OCI-M2 (cell line): ENCODE data around the gene ZNF274.
"Not testable (repeated sequence)": the region's sequence is repeated elsewhere in the genome, so short reads cannot be mapped to it uniquely, and the experiment has no call there.

ENCODE experiments used
- DNase-seq: peaks from one replicate; lab custom pipeline; 2025; ENCODE audit not compliant: unreplicated experiment; lab: John Stamatoyannopoulos, UW

Gene ZNF274

DNA sequence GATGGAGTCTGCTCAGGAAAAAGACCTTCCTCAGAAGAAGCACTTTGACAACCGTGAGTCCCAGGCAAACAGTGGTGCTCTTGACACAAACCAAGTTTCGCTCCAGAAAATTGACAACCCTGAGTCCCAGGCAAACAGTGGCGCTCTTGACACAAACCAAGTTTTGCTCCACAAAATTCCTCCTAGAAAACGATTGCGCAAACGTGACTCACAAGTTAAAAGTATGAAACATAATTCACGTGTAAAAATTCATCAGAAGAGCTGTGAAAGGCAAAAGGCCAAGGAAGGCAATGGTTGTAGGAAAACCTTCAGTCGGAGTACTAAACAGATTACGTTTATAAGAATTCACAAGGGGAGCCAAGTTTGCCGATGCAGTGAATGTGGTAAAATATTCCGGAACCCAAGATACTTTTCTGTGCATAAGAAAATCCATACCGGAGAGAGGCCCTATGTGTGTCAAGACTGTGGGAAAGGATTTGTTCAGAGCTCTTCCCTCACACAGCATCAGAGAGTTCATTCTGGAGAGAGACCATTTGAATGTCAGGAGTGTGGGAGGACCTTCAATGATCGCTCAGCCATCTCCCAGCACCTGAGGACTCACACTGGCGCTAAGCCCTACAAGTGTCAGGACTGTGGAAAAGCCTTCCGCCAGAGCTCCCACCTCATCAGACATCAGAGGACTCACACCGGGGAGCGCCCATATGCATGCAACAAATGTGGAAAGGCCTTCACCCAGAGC, 29.6 kb downstream of the ZNF274 start:
- no peak for DNase-seq

DNA sequence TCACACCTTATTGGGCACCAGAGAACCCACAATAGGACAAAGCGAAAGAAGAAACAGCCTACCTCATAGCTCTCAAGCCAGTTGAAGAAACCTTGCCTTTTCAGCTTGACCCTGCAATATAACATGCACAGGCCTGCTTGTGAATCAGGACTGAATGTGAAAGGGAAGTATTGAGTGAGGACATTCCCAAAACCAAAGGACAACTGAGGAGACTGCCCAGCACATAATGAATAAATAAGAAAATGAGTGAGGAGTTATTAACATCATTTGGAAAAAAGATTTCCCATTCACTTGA, 30.2 kb downstream of the ZNF274 start:
- no peak for DNase-seq

DNA sequence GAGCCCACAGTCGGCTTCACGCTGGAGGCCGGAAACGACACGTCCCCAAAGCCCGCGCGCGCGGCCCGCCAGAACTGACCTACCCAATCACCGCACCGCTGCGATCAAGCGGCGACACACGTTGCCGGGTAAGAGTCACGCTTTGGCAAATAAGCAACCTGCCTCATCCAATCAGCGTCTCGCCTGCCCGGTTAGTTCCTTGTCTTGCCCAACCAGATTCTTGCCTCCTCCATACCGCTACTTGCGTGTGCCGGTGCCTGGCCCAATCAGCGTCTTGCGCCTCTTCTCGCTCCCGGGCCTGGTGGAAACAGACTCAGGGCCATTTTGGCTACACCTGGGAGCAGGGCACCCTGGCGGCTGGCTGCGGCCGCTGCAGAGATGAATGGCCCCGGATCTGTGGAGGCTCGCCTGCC, 34.2 kb downstream of the ZNF274 start:
- DNase-seq, result no peak

DNA sequence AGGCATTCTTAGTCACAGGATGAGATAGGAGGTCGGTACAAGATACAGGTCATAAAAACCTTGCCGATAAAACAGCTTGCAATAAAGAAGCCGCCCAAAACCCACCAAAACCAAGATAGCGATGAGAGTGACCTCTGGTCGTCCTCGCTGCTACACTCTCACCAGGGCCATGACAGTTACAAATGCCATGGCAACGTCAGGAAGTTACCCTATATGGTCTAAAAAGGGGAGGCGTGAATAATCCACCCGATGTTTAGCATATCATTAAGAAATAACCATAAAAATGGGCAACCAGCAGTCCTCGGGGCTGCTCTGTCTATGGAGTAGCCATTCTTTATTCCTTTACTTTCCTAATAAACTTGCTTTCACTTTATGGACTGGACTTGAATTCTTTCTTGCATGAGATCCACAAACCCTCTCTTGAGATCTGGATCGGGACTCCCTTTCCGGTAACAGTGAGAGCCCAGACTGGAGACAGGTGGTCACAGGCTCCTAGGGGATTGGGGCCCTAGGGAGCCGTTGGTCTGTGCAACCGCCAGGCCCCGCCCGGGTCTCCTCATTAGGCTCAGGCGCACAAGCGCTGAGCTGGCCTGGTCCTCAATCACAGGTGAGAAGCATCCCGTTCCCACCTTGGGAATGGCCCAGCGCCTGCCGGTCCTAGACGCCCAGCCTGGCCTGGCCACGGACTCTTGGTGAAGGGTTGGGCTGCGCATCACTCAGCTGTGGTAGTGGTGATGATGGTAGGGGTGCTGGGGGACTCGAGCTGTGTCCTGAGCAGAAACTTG, 34.9 kb downstream of the ZNF274 start:
- DNase-seq, result no peak

DNA sequence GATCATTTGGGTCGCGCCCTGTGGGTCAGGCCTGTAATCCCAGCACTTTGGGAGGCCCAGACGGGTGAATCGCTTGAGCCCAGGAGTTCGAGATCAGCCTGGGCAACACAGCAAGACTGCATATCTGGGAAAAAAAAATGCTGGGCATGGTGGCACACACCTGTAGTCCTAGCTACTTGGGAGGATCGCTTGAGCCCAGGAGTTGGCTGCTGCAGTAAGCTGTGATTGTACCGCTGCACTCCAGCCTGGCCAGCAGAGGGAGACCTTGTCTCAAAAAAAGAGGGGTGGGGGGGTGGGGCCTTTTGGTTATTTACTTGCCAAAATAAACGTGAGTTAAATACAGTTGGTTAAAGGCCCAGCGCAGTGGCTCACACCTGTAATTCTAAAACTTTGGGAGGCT, 36.0 kb downstream of the ZNF274 start:
- no peak for DNase-seq

DNA sequence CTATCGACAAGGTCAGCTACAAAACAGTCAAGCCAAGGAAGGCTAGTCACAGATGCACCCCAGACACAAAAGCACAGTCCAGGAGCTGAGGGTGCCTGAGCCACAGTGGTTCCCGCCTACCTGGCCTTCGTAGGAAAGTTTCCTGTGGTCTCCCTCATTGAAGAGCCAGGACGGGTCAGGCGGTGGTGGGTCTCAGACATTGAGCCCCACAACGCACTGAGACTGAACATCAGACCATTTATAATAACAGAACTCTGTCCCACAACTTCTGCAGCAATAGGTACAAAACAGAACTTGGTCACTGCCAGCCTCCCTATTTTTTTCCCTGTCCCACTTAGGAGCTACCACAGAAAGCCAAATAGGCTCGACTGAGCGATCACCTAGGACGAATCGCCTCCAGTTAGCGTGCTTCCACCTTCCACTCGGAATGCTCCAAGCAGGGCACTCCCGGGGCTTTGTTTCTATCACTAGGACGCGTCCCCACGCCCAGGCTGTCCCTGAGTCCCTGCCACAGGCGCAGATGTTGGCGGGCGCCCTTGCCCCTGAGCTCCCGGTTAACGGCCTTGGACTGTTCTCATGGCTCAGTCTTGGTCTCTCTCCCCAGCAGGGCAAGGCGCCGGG, 45.2 kb downstream of the ZNF274 start:
- DNase-seq, result no peak

DNA sequence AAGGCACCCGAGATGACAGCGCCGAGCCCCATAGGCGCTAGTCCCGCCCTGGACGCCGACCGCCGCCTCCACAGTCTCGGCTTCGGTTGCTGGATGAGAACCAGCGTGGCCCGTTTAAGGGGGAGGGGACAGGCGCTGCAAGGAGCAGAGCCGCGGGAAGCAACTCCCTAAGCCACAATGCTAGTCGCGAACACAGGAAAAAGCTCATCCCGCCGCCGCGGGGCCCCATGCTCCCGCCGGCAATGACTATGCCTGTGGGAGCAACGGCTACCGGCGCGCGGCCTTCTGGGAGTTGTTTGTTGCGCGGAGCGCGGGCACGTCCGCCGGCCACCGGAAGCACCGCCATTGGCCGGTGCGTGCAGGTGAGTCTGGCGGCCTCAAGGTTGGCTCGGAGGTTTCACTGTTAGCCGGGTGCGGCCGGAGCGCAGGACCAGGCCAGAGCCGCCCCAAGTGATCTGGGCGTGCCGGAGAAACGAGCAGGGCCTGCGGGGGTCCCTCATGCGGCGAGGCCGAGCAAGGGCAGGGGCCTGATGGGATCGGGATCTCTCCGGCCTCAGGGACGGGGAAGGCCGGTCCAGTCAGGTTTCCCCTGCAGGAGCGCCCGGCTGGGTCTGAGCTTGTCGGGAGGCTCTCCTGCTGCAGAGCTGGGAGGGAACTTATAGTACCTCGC, 45.9 kb downstream of the ZNF274 start, which contains the start of gene ZNF544:
Gene ZNF544 (plus strand): TSS at position 330 of the 670 bp plus-strand sequence. CDS start 15,110 bp downstream, outside the sequence.
- DNase-seq, result no peak

DNA sequence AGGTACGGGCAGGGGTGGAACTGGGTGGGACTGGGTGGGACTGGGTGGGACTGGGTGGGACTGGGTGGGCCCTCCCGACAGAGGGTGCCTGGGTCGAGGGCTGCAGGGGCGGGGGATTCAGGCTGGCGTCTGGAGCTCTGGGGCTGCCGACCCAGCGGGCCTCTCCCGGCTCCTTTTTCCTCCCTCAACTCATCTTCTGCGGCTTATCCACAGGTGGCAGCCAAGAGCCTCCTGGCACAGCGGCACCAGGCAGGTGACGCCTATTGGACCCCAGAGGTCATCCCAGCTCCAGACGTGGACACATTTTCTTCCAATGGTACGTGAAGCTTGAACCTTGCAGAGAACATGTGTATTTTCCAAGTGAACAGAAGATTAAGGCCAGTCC, 46.4 kb downstream of the ZNF274 start:
- no peak for DNase-seq

DNA sequence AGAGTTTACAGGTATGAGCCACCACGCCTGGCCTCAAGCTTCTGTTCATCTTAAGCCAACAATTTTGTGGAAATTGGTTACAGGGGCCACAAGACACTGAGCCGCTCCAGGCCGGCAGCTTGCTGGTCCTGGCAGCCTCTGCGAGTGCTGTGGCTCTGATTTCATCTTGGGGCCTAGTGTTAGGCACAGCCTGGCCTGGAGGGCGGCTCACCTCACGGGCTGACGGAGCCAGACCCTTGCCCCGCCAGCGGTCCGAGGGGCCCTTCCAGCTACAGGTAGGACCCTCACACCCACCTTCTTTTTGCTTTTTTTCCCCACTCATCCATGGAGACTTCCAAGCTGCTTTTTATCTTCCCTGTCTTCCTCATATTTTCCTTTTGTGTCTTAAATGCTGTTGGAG, 54.5 kb downstream of the ZNF274 start:
- DNase-seq, result no peak

DNA sequence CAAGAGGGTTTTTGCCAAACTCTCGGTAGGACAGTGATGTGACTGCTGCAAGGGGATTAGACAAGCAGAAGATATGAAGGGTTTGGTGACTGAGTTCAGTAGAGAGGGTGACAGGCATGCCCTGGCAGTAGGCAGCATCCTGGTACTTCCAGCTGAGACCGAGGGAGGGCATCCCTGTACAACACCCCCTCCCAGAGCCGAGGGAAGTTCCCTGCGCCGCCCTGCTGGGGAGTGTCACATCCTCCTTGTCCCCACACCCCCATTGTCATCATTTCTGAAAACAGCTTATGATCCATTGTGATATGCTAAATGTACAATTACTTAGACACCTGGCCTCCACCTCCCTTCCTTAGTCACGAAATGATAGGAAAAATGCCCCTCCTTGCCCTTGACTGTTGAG, 60.5 kb downstream of the ZNF274 start:
- DNase-seq, result no peak

DNA sequence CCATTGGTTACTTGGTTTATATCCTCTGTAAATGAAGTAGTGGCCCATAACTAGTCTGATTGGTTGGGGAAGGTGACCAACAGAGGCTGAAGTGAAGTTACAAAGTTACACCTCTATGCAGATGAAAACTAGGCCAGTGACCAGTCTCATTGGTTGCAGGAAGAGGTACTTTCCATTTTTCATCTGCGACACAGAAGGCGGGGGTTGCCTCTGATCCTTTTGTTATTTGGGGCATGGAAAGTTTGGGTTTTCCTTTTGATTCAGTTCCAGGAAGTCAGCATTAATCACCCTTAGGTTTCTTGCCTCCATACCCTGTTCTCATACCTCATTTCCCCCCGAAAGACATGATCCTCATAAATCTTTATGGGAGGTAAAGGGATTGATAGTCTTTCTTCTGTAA, 66.0 kb downstream of the ZNF274 start:
- DNase-seq, result no peak

DNA sequence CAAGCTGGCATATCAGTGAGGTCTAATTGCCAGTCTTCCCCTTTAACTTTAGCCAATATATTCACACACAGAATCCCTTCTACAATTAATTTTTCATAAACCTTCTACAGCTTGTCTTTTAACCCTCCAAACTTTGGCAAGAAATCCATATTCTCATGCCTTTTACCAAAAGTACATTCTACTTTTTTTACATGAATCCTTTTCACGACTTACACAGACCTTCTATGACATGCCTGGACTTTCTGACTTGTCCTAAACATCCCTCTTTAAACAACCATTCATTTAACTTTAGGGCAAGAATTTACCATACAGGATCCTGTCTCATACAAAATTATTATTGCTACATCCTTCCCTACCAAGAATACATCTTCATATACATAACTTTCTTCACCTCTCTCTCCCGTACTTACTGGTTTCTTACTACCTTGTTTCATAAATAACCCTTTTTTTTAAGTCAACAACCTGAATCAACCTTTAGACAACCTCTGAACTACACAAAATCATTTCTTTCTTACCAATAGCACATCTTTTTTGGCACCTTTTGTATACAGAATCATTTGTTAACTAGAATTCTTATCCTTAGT, 69.3 kb downstream of the ZNF274 start:
- DNase-seq, result no peak

DNA sequence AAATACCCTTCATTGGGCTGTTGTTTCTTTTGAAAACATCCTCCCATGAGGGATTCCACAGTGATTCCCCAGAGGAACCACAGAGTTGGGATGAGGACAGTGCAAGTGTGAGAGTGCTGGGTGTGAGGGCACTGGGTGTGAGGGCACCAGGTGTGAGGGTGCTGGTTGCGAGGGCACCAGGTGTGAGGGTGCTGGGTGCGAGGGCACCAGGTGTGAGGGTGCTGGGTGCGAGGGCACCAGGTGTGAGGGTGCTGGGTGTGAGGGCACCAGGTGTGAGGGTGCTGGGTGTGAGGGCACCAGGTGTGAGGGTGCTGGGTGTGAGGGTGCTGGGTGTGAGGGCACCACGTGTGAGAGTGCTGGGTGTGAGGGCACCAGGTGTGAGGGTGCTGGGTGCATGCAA, 75.4 kb downstream of the ZNF274 start:
- not testable (repeated sequence) for DNase-seq

DNA sequence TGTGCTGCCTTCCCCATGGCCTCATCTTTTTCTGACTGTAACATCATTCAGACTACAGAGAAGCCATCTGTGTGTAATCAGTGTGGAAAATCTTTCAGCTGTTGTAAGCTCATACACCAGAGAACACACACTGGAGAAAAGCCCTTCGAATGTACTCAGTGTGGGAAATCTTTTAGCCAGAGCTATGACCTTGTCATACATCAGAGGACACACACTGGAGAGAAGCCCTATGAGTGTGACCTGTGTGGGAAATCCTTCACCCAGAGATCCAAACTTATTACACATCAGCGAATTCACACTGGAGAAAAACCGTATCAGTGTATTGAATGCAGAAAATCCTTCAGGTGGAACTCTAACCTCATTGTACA, 78.7 kb downstream of the ZNF274 start:
- DNase-seq, result no peak

DNA sequence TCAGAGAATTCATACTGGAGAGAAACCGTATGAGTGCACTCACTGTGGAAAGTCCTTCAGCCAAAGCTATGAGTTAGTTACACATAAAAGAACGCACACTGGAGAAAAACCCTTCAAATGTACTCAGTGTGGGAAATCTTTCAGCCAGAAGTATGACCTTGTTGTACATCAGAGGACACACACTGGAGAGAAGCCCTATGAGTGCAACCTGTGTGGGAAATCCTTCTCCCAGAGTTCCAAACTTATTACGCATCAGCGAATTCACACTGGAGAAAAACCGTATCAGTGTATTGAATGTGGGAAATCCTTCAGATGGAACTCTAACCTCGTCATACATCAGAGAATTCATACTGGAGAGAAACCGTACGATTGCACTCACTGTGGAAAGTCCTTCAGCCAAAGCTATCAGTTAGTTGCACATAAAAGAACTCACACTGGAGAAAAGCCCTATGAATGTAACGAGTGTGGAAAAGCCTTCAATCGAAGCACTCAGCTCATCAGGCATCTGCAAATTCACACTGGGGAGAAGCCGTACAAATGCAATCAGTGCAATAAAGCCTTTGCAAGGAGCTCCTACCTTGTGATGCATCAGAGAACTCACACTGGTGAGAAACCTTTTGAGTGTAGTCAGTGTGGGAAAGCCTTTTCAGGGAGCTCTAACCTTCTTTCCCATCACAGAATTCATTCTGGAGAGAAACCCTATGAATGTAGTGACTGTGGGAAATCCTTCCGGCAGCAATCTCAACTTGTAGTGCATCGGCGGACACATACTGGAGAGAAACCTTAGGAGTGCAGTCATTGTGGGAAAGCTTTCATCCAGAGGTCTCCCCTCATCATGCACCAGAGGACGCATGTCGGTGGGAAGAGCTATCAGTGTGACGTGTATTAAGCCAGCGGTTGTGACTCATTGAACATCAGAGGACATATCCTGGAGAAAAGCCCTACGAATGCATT, 79.4 kb downstream of the ZNF274 start:
- DNase-seq, result no peak

DNA sequence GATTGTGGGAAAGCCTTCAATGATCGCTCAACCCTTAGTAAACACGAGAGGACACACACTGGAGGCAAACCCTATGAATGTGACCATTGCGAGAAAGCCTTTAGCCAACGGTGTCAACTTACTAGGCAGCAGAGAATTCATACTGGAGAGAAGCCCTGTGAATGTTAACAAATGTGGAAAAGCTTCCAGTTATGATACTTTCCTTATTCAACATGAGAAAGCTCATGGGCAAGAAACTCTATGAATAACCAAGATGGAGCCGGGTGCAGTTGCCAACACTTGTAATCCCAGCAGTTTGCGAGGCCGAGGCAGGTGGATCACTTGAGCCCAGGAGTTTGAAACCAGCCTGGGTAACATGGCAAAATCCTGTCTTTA, 80.0 kb downstream of the ZNF274 start:
- DNase-seq, result no peak
